Muscle of leg (tissue), 11 donors: Measurements from ENCODE around the gene SPOCK2. TPM values are rescaled to one million over a fixed set of nuclear protein-coding genes. Genes with fewer than 3 reads are reported as not detected.
"Not testable (repeated sequence)": the region's sequence is repeated elsewhere in the genome, so short reads cannot be mapped to it uniquely, and the experiment has no call there.

Experiments
- DNase-seq: peaks from one replicate; pipeline ENCODE4 v3.0.0; 2013
- H3K27ac ChIP-seq: one replicate; pipeline ENCODE4 v1.5.1; 2013; ENCODE audit warnings: mild to moderate bottlenecking, low read length, control low read depth
- H3K27me3 ChIP-seq: one replicate; pipeline ENCODE4 v1.6.1; 2013; ENCODE audit warnings: low read length; ENCODE audit not compliant: control insufficient read depth, insufficient read depth
- H3K36me3 ChIP-seq: one replicate; pipeline ENCODE4 v1.6.1; 2013; ENCODE audit warnings: low read length; ENCODE audit not compliant: control insufficient read depth, insufficient read depth
- H3K4me1 ChIP-seq: one replicate; pipeline ENCODE4 v1.6.1; 2013; ENCODE audit warnings: low read length; ENCODE audit not compliant: control insufficient read depth, insufficient read depth
- H3K4me3 ChIP-seq: one replicate; pipeline ENCODE4 v1.5.1; 2013; ENCODE audit warnings: low read length, control low read depth
- H3K9me3 ChIP-seq: replicated peaks from 2 replicates; pipeline ENCODE4 v1.6.1; 2013; ENCODE audit warnings: low read depth, low read length; ENCODE audit not compliant: control insufficient read depth
- WGBS: methylation state at CpG from one replicate; pipeline ENCODE4 v1.1.5; 2013; ENCODE audit warnings: missing lambda C conversion rate; ENCODE audit not compliant: insufficient coverage; 5-methylcytosine and 5-hydroxymethylcytosine counted together
- polyA plus RNA-seq, 8 donors: library from polyadenylated mRNA; unstranded; fragments of 120-200 nt; gene quantifications; one replicate each; pipeline versions ENCODE4 v1.2.1 to v1.2.3, GENCODE V29; 2013; ENCODE audit warnings: inconsistent platforms in 1 of 8, low replicate concordance in 1 of 8; ENCODE audit not compliant: insufficient read length in 8 of 8, insufficient read depth in 1 of 8
- total RNA-seq: library from RNA; stranded (reverse); fragments of 120-200 nt; gene quantifications from one replicate; pipeline ENCODE4 v1.2.4, GENCODE V29; 2013

SPOCK2 gene
- total and polyA plus RNA-seq, 9 donors: 3.6 to 6.2 (median 4.0) TPM

GRCh38 chr10:72039377-72039776 is 49.0 kb downstream of the SPOCK2 start:
- H3K27ac ChIP-seq: no peak overlapping the region
- H3K4me3 ChIP-seq: no peak overlapping the region
- WGBS: 52% methylated on average over 4 of the region's 9 CpGs
- DNase-seq: no peak
- H3K27me3 ChIP-seq: no peaks in the 10 kb centered on the region
- H3K4me1 ChIP-seq: peaks cover 2% of the 10 kb centered on the region
- H3K9me3 ChIP-seq: no peaks in the 10 kb centered on the region
- no peaks in the 10 kb centered on the region for H3K36me3 ChIP-seq

GRCh38 chr10:72038458-72039001 is 49.8 kb downstream of the SPOCK2 start:
- Histone ChIP-seq H3K27ac (no peak overlapping the region), H3K27me3 (no peaks in the 10 kb centered on the region), H3K36me3 (no peaks in the 10 kb centered on the region), H3K9me3 (no peaks in the 10 kb centered on the region), H3K4me1 (no peaks in the 10 kb centered on the region), H3K4me3 (no peak overlapping the region)
- DNase-seq: no peak
- 67% methylated on average over 11 of the region's 13 CpGs for WGBS

GRCh38 chr10:72037811-72038210 is 50.5 kb downstream of the SPOCK2 start:
- DNase-seq: no peak
- H3K4me1 ChIP-seq: no peaks in the 10 kb centered on the region
- no peaks in the 10 kb centered on the region for H3K27me3 ChIP-seq
- WGBS: 47% methylated on average over 3 of the region's 3 CpGs
- no peak overlapping the region for H3K4me3 ChIP-seq
- no peak overlapping the region for H3K27ac ChIP-seq
- no peaks in the 10 kb centered on the region for H3K36me3 ChIP-seq
- no peaks in the 10 kb centered on the region for H3K9me3 ChIP-seq

GRCh38 chr10:72037266-72037665 is 51.1 kb downstream of the SPOCK2 start:
- Histone ChIP-seq H3K4me3 (no peak overlapping the region), H3K27me3 (no peaks in the 10 kb centered on the region), H3K9me3 (no peaks in the 10 kb centered on the region), H3K36me3 (no peaks in the 10 kb centered on the region), H3K4me1 (no peaks in the 10 kb centered on the region), H3K27ac (no peak overlapping the region)
- 80% methylated on average over 8 of the region's 8 CpGs for whole genome bisulfite sequencing
- DNase-seq: no peak

- Histone ChIP-seq H3K9me3 (no peaks in the 10 kb centered on the region), H3K4me1 (no peaks in the 10 kb centered on the region), H3K36me3 (no peaks in the 10 kb centered on the region), H3K27me3 (no peaks in the 10 kb centered on the region), H3K27ac (no peak overlapping the region), H3K4me3 (no peak overlapping the region)
- no peak for DNase-seq
- 74% methylated on average over 13 of the region's 13 CpGs for WGBS
These were observed 53.0 kb downstream of the SPOCK2 start for GRCh38 chr10:72035252-72035887.

DNA sequence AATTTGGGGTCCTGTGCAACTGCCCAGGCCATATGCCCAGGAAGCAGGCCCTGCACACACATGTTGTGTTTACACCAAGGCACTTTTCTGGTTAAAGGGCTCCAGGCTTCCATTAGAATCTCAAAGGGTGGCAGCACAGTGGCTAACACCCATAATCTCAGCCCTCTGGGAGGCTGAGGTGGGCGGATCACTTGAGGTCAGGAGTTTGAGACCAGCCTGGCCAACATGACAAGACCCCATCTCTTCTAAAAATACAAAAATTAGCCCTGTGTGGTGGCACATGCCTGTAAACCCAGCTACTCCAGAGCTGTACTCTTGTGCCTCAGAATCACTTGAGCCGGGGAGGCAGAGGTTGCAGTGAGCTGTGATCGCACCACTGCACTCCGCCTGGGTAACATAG is 53.6 kb downstream of the SPOCK2 start:
- H3K27ac ChIP-seq: no peak overlapping the region
- H3K4me3 ChIP-seq: no peak overlapping the region
- H3K36me3 ChIP-seq: no peaks in the 10 kb centered on the region
- DNase-seq: no peak
- H3K9me3 ChIP-seq: no peaks in the 10 kb centered on the region
- no peaks in the 10 kb centered on the region for H3K4me1 ChIP-seq
- 91% methylated on average over 4 of the region's 4 CpGs for WGBS
- no peaks in the 10 kb centered on the region for H3K27me3 ChIP-seq

DNA sequence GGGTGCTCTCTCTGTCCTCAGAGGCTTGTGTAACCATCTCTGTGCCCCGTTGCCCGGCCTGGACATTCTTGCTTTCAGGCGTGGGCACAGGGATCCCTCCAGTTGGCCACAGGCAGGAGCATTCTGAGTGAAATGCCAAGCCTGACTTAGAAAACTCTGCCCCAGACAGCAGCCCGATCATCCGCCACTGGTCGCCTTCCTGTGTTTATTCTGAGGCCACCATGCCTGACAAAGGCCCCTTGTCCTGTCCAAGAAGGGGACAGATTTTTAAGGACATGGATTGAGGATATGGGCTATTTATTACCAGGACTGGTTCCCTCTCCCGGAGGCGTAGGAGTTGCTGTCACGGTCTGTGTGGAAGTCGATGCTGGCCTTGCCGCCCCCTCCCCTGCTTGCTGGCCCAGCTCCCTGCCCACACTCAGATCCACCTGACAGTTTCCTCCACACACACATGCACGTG is 54.3 kb downstream of the SPOCK2 start:
- H3K36me3 ChIP-seq: no peaks in the 10 kb centered on the region
- H3K27me3 ChIP-seq: no peaks in the 10 kb centered on the region
- H3K4me1 ChIP-seq: no peaks in the 10 kb centered on the region
- WGBS: 67% methylated on average over 6 of the region's 12 CpGs
- no peak overlapping the region for H3K27ac ChIP-seq
- H3K4me3 ChIP-seq: no peak overlapping the region
- DNase-seq: no peak
- no peaks in the 10 kb centered on the region for H3K9me3 ChIP-seq

DNA sequence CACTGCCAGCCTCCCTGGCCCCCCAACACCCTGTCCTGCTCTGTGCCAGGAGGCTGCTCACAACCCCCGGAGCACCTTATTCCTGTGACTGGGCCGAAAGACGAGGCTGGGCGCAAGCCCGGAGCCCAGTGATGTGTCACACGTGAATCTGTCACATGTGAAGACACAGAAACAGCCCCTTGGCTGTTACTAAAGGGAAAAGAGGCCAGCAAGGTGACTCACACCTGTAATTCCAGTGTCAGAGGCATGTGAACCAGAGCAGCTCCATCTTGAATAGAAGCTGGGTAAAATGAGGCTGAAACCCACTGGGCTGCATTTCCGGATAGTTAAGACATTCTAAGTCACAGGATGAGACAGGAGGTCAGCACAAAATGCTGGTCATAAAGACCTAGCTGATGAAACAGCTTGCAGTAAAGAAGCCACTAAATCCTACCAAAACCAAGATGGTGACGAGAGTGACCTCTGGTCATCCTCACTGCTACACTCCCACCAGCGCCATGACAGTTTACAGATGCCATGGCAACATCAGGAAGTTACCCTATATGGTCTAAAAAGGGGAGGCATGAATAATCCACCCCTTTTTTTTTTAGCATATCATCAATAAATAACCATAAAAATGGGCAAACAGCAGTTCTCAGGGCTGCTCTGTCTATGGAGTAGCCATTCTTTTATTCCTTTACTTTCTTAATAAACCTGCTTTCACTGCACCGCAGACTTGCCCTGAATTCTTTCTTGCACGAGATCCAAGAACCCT is 55.8 kb downstream of the SPOCK2 start:
- not testable (repeated sequence) for H3K4me3 ChIP-seq, H3K9me3 ChIP-seq, H3K27me3 ChIP-seq, H3K27ac ChIP-seq, H3K4me1 ChIP-seq, H3K36me3 ChIP-seq, DNase-seq
- 92% methylated on average over 5 of the region's 11 CpGs for WGBS

DNA sequence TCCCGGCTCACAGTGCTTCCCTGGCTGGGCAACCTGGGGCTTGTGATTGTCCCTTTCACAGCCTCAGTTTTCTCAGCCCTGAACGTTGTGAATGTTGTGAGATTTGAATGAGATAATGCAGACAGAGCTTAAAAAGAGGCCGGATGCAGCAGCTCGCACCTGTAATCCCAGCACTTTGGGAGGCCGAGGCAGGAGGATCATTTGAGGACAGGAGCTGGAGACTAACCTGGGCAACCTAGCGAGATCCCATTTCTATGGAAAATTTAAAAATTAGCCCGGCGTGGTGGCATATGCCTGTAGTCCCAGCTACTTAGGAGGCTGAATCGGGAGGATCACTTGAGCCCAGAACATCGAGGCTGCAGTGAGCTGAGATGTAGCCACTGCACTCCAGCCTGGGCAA is 56.6 kb downstream of the SPOCK2 start:
- no peak overlapping the region for H3K4me3 ChIP-seq
- H3K9me3 ChIP-seq: no peaks in the 10 kb centered on the region
- no peaks in the 10 kb centered on the region for H3K27me3 ChIP-seq
- no peaks in the 10 kb centered on the region for H3K4me1 ChIP-seq
- 90% methylated on average over 10 of the region's 10 CpGs for WGBS
- no peak overlapping the region for H3K27ac ChIP-seq
- DNase-seq: no peak
- H3K36me3 ChIP-seq: no peaks in the 10 kb centered on the region

DNA sequence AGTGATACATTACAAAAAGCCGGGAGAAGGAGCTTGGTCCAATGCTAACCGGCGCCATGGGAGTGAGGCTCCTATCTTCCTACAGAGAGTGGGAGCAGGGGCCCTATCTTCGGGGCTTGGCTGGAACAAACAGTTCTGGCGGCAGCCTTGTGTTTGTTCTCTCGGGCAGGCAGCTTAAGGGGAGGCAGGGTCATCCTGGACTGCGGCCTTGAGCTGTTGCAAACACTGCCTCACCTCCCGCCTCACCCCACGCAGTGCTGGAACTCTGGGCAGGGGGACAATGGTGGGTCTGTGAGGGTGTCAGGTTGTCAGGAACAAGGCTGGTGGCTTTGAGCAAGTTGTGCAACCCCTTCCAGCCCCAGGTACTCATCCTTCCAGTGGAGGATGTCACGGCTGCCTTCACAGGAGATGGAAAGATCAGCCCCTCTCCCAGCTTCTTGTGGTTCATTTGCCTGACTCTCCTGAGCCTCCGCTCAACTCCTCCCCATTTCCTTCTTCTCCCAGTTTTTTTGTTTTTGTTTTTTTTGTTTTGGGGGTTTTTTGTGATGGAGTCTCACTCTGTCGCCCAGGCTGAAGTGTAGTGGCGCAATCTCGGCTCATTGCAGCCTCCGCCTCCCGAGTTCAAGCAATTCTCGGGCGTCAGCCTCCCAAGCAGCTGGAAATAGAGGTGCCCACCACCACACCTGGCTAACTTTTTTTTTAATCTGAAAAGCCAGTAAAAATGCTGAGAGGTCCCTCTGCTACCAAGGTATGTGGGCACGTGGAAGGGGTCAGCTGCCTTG is 57.4 kb downstream of the SPOCK2 start:
- DNase-seq: no peak
- Histone ChIP-seq H3K27me3 (no peaks in the 10 kb centered on the region), H3K4me3 (no peak overlapping the region), H3K9me3 (no peaks in the 10 kb centered on the region), H3K36me3 (no peaks in the 10 kb centered on the region), H3K4me1 (peaks cover 2% of the 10 kb centered on the region), H3K27ac (no peak overlapping the region)
- WGBS: 72% methylated on average over 11 of the region's 19 CpGs
